ENCODE results near the gene ATP5ME.

Gene ATP5ME

GRCh38 chr4:632196-632790 lies 41.8 kb downstream of the ATP5ME start:
- H3K9me3 ChIP-seq (ENCODE audit: control insufficient read depth, insufficient read depth, low read length): no peaks in the 10 kb centered on the region
- no CpG with 5 or more reads among the region's 16 CpGs for WGBS (ENCODE audit: insufficient coverage, insufficient read length)

GRCh38 chr4:630656-631055 lies 43.4 kb downstream of the ATP5ME start:
- Histone ChIP-seq H3K27ac (ENCODE audit: low read length) (no peak overlapping the region), H3K4me3 (ENCODE audit: low read length) (no peak overlapping the region), H3K4me1 (ENCODE audit: control insufficient read depth, insufficient read depth, low read length) (peaks cover 2% of the 10 kb centered on the region; the same call in 1 of the 2 replicates), H3K27me3 (ENCODE audit: control insufficient read depth, insufficient read depth, low read length) (no peaks in the 10 kb centered on the region), H3K9me3 (ENCODE audit: control insufficient read depth, insufficient read depth, low read length) (no peaks in the 10 kb centered on the region), H3K36me3 (ENCODE audit: control insufficient read depth, insufficient read depth, low read length) (no peaks in the 10 kb centered on the region)
- no CpG with 5 or more reads among the region's 9 CpGs for WGBS (ENCODE audit: insufficient coverage, insufficient read length)
- DNase-seq (ENCODE audit: low read depth, low spot score): no peak

More at GRCh38 chr4:632196-632790, 41.8 kb downstream of the ATP5ME start:
- no peak overlapping the region for H3K27ac ChIP-seq (ENCODE audit: low read length)
- no peaks in the 10 kb centered on the region for H3K27me3 ChIP-seq (ENCODE audit: control insufficient read depth, insufficient read depth, low read length)
- H3K36me3 ChIP-seq (ENCODE audit: control insufficient read depth, insufficient read depth, low read length): no peaks in the 10 kb centered on the region
- no peaks in the 10 kb centered on the region for H3K4me1 ChIP-seq (ENCODE audit: control insufficient read depth, insufficient read depth, low read length)
- H3K4me3 ChIP-seq (ENCODE audit: low read length): no peak overlapping the region
- no peak for DNase-seq (ENCODE audit: low read depth, low spot score)

GRCh38 chr4:629915-630641 lies 44.0 kb downstream of the ATP5ME start:
- no peak overlapping the region for H3K4me3 ChIP-seq (ENCODE audit: low read length)
- no peaks in the 10 kb centered on the region for H3K27me3 ChIP-seq (ENCODE audit: control insufficient read depth, insufficient read depth, low read length)
- H3K4me1 ChIP-seq (ENCODE audit: control insufficient read depth, insufficient read depth, low read length): peaks cover 6% of the 10 kb centered on the region
- no CpG with 5 or more reads among the region's 20 CpGs for WGBS (ENCODE audit: insufficient coverage, insufficient read length)
- no peak for DNase-seq (ENCODE audit: low read depth, low spot score)
- H3K36me3 ChIP-seq (ENCODE audit: control insufficient read depth, insufficient read depth, low read length): no peaks in the 10 kb centered on the region
- no peak overlapping the region for H3K27ac ChIP-seq (ENCODE audit: low read length)
- no peaks in the 10 kb centered on the region for H3K9me3 ChIP-seq (ENCODE audit: control insufficient read depth, insufficient read depth, low read length)

- Histone ChIP-seq H3K27ac (ENCODE audit: low read length) (no peak overlapping the region), H3K27me3 (ENCODE audit: control insufficient read depth, insufficient read depth, low read length) (no peaks in the 10 kb centered on the region), H3K36me3 (ENCODE audit: control insufficient read depth, insufficient read depth, low read length) (no peaks in the 10 kb centered on the region), H3K4me1 (ENCODE audit: control insufficient read depth, insufficient read depth, low read length) (peaks cover 8% of the 10 kb centered on the region), H3K9me3 (ENCODE audit: control insufficient read depth, insufficient read depth, low read length) (no peaks in the 10 kb centered on the region), H3K4me3 (ENCODE audit: low read length) (no peak overlapping the region)
- no peak for DNase-seq (ENCODE audit: low read depth, low spot score)
- WGBS (ENCODE audit: insufficient coverage, insufficient read length): no CpG with 5 or more reads among the region's 9 CpGs
Observed at GRCh38 chr4:629636-629914, 44.5 kb downstream of the ATP5ME start.

- H3K27ac ChIP-seq (ENCODE audit: low read length): no peak overlapping the region
- no peaks in the 10 kb centered on the region for H3K27me3 ChIP-seq (ENCODE audit: control insufficient read depth, insufficient read depth, low read length)
- H3K9me3 ChIP-seq (ENCODE audit: control insufficient read depth, insufficient read depth, low read length): no peaks in the 10 kb centered on the region
- DNase-seq (ENCODE audit: low read depth, low spot score): no peak
- no peaks in the 10 kb centered on the region for H3K36me3 ChIP-seq (ENCODE audit: control insufficient read depth, insufficient read depth, low read length)
- WGBS (ENCODE audit: insufficient coverage, insufficient read length): no CpG with 5 or more reads among the region's 27 CpGs
- H3K4me3 ChIP-seq (ENCODE audit: low read length): no peak overlapping the region
- peaks cover 11% of the 10 kb centered on the region for H3K4me1 ChIP-seq (ENCODE audit: control insufficient read depth, insufficient read depth, low read length)
Observed at GRCh38 chr4:628821-629635, 45.0 kb downstream of the ATP5ME start.

GRCh38 chr4:628311-628741 lies 45.8 kb downstream of the ATP5ME start:
- Histone ChIP-seq H3K27me3 (ENCODE audit: control insufficient read depth, insufficient read depth, low read length) (no peaks in the 10 kb centered on the region), H3K27ac (ENCODE audit: low read length) (no peak overlapping the region), H3K4me1 (ENCODE audit: control insufficient read depth, insufficient read depth, low read length) (peaks cover 11% of the 10 kb centered on the region), H3K36me3 (ENCODE audit: control insufficient read depth, insufficient read depth, low read length) (no peaks in the 10 kb centered on the region), H3K4me3 (ENCODE audit: low read length) (no peak overlapping the region), H3K9me3 (ENCODE audit: control insufficient read depth, insufficient read depth, low read length) (no peaks in the 10 kb centered on the region)
- no CpG with 5 or more reads among the region's 17 CpGs for WGBS (ENCODE audit: insufficient coverage, insufficient read length)
- DNase-seq (ENCODE audit: low read depth, low spot score): no peak

- H3K27me3 ChIP-seq (ENCODE audit: control insufficient read depth, insufficient read depth, low read length): no peaks in the 10 kb centered on the region
- no peak overlapping the region for H3K4me3 ChIP-seq (ENCODE audit: low read length)
- no CpG with 5 or more reads among the region's 15 CpGs for WGBS (ENCODE audit: insufficient coverage, insufficient read length)
- no peaks in the 10 kb centered on the region for H3K36me3 ChIP-seq (ENCODE audit: control insufficient read depth, insufficient read depth, low read length)
- peaks cover 11% of the 10 kb centered on the region for H3K4me1 ChIP-seq (ENCODE audit: control insufficient read depth, insufficient read depth, low read length)
- H3K27ac ChIP-seq (ENCODE audit: low read length): no peak overlapping the region
- no peak for DNase-seq (ENCODE audit: low read depth, low spot score)
- no peaks in the 10 kb centered on the region for H3K9me3 ChIP-seq (ENCODE audit: control insufficient read depth, insufficient read depth, low read length)
Observed at GRCh38 chr4:627347-628125, 46.5 kb downstream of the ATP5ME start.

- DNase-seq (ENCODE audit: low read depth, low spot score): no peak
- Histone ChIP-seq H3K4me1 (ENCODE audit: control insufficient read depth, insufficient read depth, low read length) (peaks cover 11% of the 10 kb centered on the region), H3K27ac (ENCODE audit: low read length) (no peak overlapping the region), H3K27me3 (ENCODE audit: control insufficient read depth, insufficient read depth, low read length) (no peaks in the 10 kb centered on the region), H3K9me3 (ENCODE audit: control insufficient read depth, insufficient read depth, low read length) (no peaks in the 10 kb centered on the region), H3K4me3 (ENCODE audit: low read length) (no peak overlapping the region), H3K36me3 (ENCODE audit: control insufficient read depth, insufficient read depth, low read length) (no peaks in the 10 kb centered on the region)
- WGBS (ENCODE audit: insufficient coverage, insufficient read length): no CpG with 5 or more reads among the region's 20 CpGs
Observed at GRCh38 chr4:626201-627091, 47.6 kb downstream of the ATP5ME start.

GRCh38 chr4:625631-626161 lies 48.4 kb downstream of the ATP5ME start:
- no peaks in the 10 kb centered on the region for H3K36me3 ChIP-seq (ENCODE audit: control insufficient read depth, insufficient read depth, low read length)
- no peak for DNase-seq (ENCODE audit: low read depth, low spot score)
- no CpG with 5 or more reads among the region's 39 CpGs for WGBS (ENCODE audit: insufficient coverage, insufficient read length)
- H3K4me1 ChIP-seq (ENCODE audit: control insufficient read depth, insufficient read depth, low read length): peaks cover 11% of the 10 kb centered on the region
- H3K9me3 ChIP-seq (ENCODE audit: control insufficient read depth, insufficient read depth, low read length): no peaks in the 10 kb centered on the region
- no peak overlapping the region for H3K27ac ChIP-seq (ENCODE audit: low read length)
- no peak overlapping the region for H3K4me3 ChIP-seq (ENCODE audit: low read length)
- no peaks in the 10 kb centered on the region for H3K27me3 ChIP-seq (ENCODE audit: control insufficient read depth, insufficient read depth, low read length)

Measured in iPS DF 6.9 (cell line).